ENCODE data around the gene APOBEC4. TPM values are rescaled to one million over a fixed set of nuclear protein-coding genes. Genes with fewer than 3 reads are reported as not detected.

Gene APOBEC4
- total and polyA plus RNA-seq, 9 of the 15 experiments (the other 6 are each of a cell fraction or from before 2014, with no cell fraction given) = not detected

- intact Hi-C loops (cut with micrococcal nuclease) (loop anchor here (5.0 to 10.0 kb wide), 3 partner anchors 75 to 657 kb away; no protein-coding TSS in a partner anchor), in situ Hi-C loops (cut with MboI) (loop anchor here (5.0 to 25.0 kb wide), 3 partner anchors 150 to 660 kb away; partner anchors contain the start of genes SHCBP1L and SMG7)
- no peak overlapping the region for H3K27ac ChIP-seq (ENCODE audit: extremely low read depth, low read depth, low read length)
- H3K4me2 ChIP-seq (ENCODE audit: insufficient read depth, low read length) = no peak overlapping the region
- H3K9me3 ChIP-seq (replicated peaks; ENCODE audit: control insufficient read depth, insufficient read depth, low read depth, low read length) = no peaks in the 10 kb centered on the region
- POLR2A ChIA-PET = no interaction called here
- H3K4me1 ChIP-seq (replicated peaks in 1 of 2; ENCODE audit: control insufficient read depth in 2 of 2, insufficient read depth in 2 of 2, low read length in 2 of 2) = no peaks in the 10 kb centered on the region
- TF ChIP-seq BRCA1 (IDR thresholded peaks at IDR 0.05) (no peak), BRCA1 (CRISPR knock-in tag; IDR thresholded peaks at IDR 0.05) (no peak), CREB3 (tag; conservative IDR thresholded peaks at IDR 0.05; ENCODE audit: low read depth) (no peak)
- DNase-seq (ENCODE audit: extremely low read depth in 1 of 4, low spot score in 3 of 4) (no peak), FAIRE-seq (no peak), ATAC-seq (no peak)
- H2AFZ ChIP-seq (ENCODE audit: low read depth, low read length) = no peak overlapping the region
- H3K9ac ChIP-seq (ENCODE audit: insufficient read depth in 1 of 2, low read depth in 2 of 2, low read length in 2 of 2) = no peak overlapping the region
- H3K36me3 ChIP-seq (ENCODE audit: control insufficient read depth, insufficient read depth, low read length) = peaks cover 12% of the 10 kb centered on the region; the same call in 2 of the 3 replicates
- no peaks in the 10 kb centered on the region for H3K9me1 ChIP-seq (ENCODE audit: control insufficient read depth, insufficient read depth, low read length)
- WGBS (ENCODE audit: insufficient coverage, low coverage, missing lambda C conversion rate) = 4% methylated on average over 1 of the region's 1 CpG
- no peaks in the 10 kb centered on the region for H3K27me3 ChIP-seq (ENCODE audit: control insufficient read depth in 2 of 2, insufficient read depth in 2 of 2, low read length in 2 of 2)
- H3K4me3 ChIP-seq = no peak overlapping the region
- no TSS peak for BruUV-seq (replicated peaks)
- CTCF ChIA-PET (ENCODE audit: low intra/inter-chr PET ratio) = interaction anchor here (0.6 to 1.4 kb wide), 2 partner anchors 13 to 341 kb away, joined by 3 read pairs; no protein-coding TSS in a partner anchor
- no peaks in the 10 kb centered on the region for H3K79me2 ChIP-seq (ENCODE audit: control insufficient read depth, insufficient read depth, low read length)
- H4K20me1 ChIP-seq (replicated peaks; ENCODE audit: control insufficient read depth, insufficient read depth, low read length) = no peaks in the 10 kb centered on the region
Measured at GRCh38 chr1:183622013-183622412, 31.1 kb downstream of the APOBEC4 start.

GRCh38 chr1:183620311-183620710, 32.8 kb downstream of the APOBEC4 start:
- no peaks in the 10 kb centered on the region for H3K9me1 ChIP-seq (ENCODE audit: control insufficient read depth, insufficient read depth, low read length)
- 40% methylated on average over 2 of the region's 2 CpGs for WGBS (ENCODE audit: insufficient coverage, low coverage, missing lambda C conversion rate)
- no peak overlapping the region for H3K27ac ChIP-seq (ENCODE audit: extremely low read depth, low read depth, low read length)
- no peak overlapping the region for H3K4me2 ChIP-seq (ENCODE audit: insufficient read depth, low read length)
- H3K4me1 ChIP-seq (replicated peaks in 1 of 2; ENCODE audit: control insufficient read depth in 2 of 2, insufficient read depth in 2 of 2, low read length in 2 of 2) = no peaks in the 10 kb centered on the region
- peaks cover 4% of the 10 kb centered on the region; the same call in 2 of the 3 replicates for H3K36me3 ChIP-seq (ENCODE audit: control insufficient read depth, insufficient read depth, low read length)
- H3K79me2 ChIP-seq (ENCODE audit: control insufficient read depth, insufficient read depth, low read length) = no peaks in the 10 kb centered on the region
- H3K27me3 ChIP-seq (ENCODE audit: control insufficient read depth in 2 of 2, insufficient read depth in 2 of 2, low read length in 2 of 2) = no peaks in the 10 kb centered on the region
- in situ Hi-C loops (cut with MboI) (loop anchor here (5.0 to 25.0 kb wide), 3 partner anchors 148 to 658 kb away; partner anchors contain the start of genes SHCBP1L and SMG7), intact Hi-C loops (cut with micrococcal nuclease) (loop anchor here (5.0 to 10.0 kb wide), 3 partner anchors 73 to 656 kb away; no protein-coding TSS in a partner anchor)
- H3K4me3 ChIP-seq = no peak overlapping the region
- no peaks in the 10 kb centered on the region for H4K20me1 ChIP-seq (replicated peaks; ENCODE audit: control insufficient read depth, insufficient read depth, low read length)
- POLR2A ChIA-PET = no interaction called here
- H3K9me3 ChIP-seq (replicated peaks; ENCODE audit: control insufficient read depth, insufficient read depth, low read depth, low read length) = no peaks in the 10 kb centered on the region
- no peak overlapping the region for H3K9ac ChIP-seq (ENCODE audit: insufficient read depth in 1 of 2, low read depth in 2 of 2, low read length in 2 of 2)
- ATAC-seq (no peak), DNase-seq (ENCODE audit: extremely low read depth in 1 of 4, low spot score in 3 of 4) (no peak), FAIRE-seq (no peak)
- no TSS peak for BruUV-seq (replicated peaks)
- H2AFZ ChIP-seq (ENCODE audit: low read depth, low read length) = no peak overlapping the region
- TF ChIP-seq ZNF431 (CRISPR knock-in tag; IDR thresholded peaks at IDR 0.05) = no peak
- TF ChIP-seq TBL1XR1 (IDR thresholded peaks at IDR 0.05; ENCODE audit: low read length in 2 of 2) = no peak
- TF ChIP-seq BRD9 (IDR thresholded peaks at IDR 0.05; ENCODE audit: low read depth, partially characterized antibody) = no peak
- TF ChIP-seq PML (IDR thresholded peaks at IDR 0.05; ENCODE audit: low read length) = no peak
- TF ChIP-seq ZNF644 (tag; IDR thresholded peaks at IDR 0.05; ENCODE audit: low read depth) = no peak
- TF ChIP-seq TRIM25 (IDR thresholded peaks at IDR 0.05; ENCODE audit: borderline replicate concordance) = no peak
- TF ChIP-seq CBX3 (IDR thresholded peaks at IDR 0.05; ENCODE audit: borderline replicate concordance in 1 of 2, low read length in 2 of 2) = no peak
- TF ChIP-seq ZNF316 (IDR thresholded peaks at IDR 0.05) = no peak
- no peak for TF ChIP-seq ZSCAN29 (IDR thresholded peaks at IDR 0.05)
- TF ChIP-seq ZNF282 (CRISPR knock-in tag; IDR thresholded peaks at IDR 0.05) = no peak
- no peak for TF ChIP-seq CSDE1 (IDR thresholded peaks at IDR 0.05)
- CTCF ChIA-PET (ENCODE audit: low intra/inter-chr PET ratio) = interaction anchor here (1.2 kb wide), 1 partner anchor 338 kb away, joined by 3 read pairs; no protein-coding TSS in a partner anchor
